NCI-H1105 treated with DMSO at 0.1 percent for 48 hours (cell line): Measurements from ENCODE around the gene FKBP2.

Experiments
- DNase-seq: peaks from one replicate; lab custom pipeline; 2025; lab: John Stamatoyannopoulos, UW

FKBP2 gene

GRCh38 chr11:64219755-64220154, 21.1 kb upstream of the FKBP2 start:
- DNase-seq, result no peak

GRCh38 chr11:64220271-64220670, 20.6 kb upstream of the FKBP2 start:
- no peak for DNase-seq

- DNase-seq, result no peak
Observed at GRCh38 chr11:64220798-64221197, 20.1 kb upstream of the FKBP2 start.

- DNase-seq, result no peak
Observed at GRCh38 chr11:64222651-64223000, 18.3 kb upstream of the FKBP2 start.

GRCh38 chr11:64223001-64223651, 17.8 kb upstream of the FKBP2 start:
- no peak for DNase-seq

- no peak for DNase-seq
Observed at GRCh38 chr11:64224151-64224890, 16.6 kb upstream of the FKBP2 start.

GRCh38 chr11:64224891-64225607, 15.8 kb upstream of the FKBP2 start:
- no peak for DNase-seq

GRCh38 chr11:64225608-64226506, 15.0 kb upstream of the FKBP2 start, which contains the start of the genes NUDT22 and TRPT1:
TSS of gene NUDT22 (plus strand) at chr11:64226274. CDS start at chr11:64226653, 379 bp downstream.
TSS of gene TRPT1 (minus strand) at chr11:64226186. CDS start at chr11:64225860, 326 bp downstream.
- peak; percentile 81 for DNase-seq

- DNase-seq, result peak; percentile 81
Observed at GRCh38 chr11:64226507-64227051, 14.3 kb upstream of the FKBP2 start.

- DNase-seq, result no peak
Observed at GRCh38 chr11:64227405-64227956, 13.4 kb upstream of the FKBP2 start.

- DNase-seq, result no peak
Observed at GRCh38 chr11:64229090-64229743, 11.7 kb upstream of the FKBP2 start.

- no peak for DNase-seq
Observed at GRCh38 chr11:64229744-64230170, 11.1 kb upstream of the FKBP2 start.

GRCh38 chr11:64230171-64230984, 10.5 kb upstream of the FKBP2 start, which contains the start of gene DNAJC4:
TSS of gene DNAJC4 (plus strand) at chr11:64230548. CDS start at chr11:64230855, 307 bp downstream.
- DNase-seq, result peak; percentile 95

- DNase-seq, result no peak
Observed at GRCh38 chr11:64230985-64231365, 9.9 kb upstream of the FKBP2 start.

GRCh38 chr11:64231546-64231945, 9.3 kb upstream of the FKBP2 start:
- DNase-seq, result no peak

- DNase-seq, result no peak
Observed at GRCh38 chr11:64232182-64232966, 8.5 kb upstream of the FKBP2 start.

- DNase-seq, result no peak
Observed at GRCh38 chr11:64232967-64233315, 8.0 kb upstream of the FKBP2 start.

- peak; percentile 56 for DNase-seq
Observed at GRCh38 chr11:64233913-64234586, 6.8 kb upstream of the FKBP2 start, which contains the start of gene VEGFB. TSS of gene VEGFB (plus strand) at chr11:64234584. CDS start at chr11:64234834, 250 bp downstream.
